Karpas-422 (cell line): Measurements from ENCODE around the gene RIPOR2. TPM values are rescaled to one million over a fixed set of nuclear protein-coding genes. Genes with fewer than 3 reads are reported as not detected.
"Not testable (repeated sequence)": the region's sequence is repeated elsewhere in the genome, so short reads cannot be mapped to it uniquely, and the experiment has no call there.

Experiments used
- DNase-seq: peaks from one replicate; pipeline ENCODE4 v3.0.0-alpha.2; 2015
- H2AFZ ChIP-seq: fragments of 200-600 bp; sonication (generic); 2 replicates; pipeline ENCODE4 v1.6.1; 2014; ENCODE audit warnings: antibody characterized with exemption, low read length, mixed read lengths
- H3K27ac ChIP-seq: fragments of 200-600 bp; sonication (generic); 2 replicates; pipeline ENCODE4 v1.5.1; 2014; ENCODE audit warnings: mild to moderate bottlenecking, low read length, moderate library complexity
- H3K27me3 ChIP-seq: fragments of 200-600 bp; sonication (generic); 2 replicates; pipeline ENCODE4 v1.6.1; 2014; ENCODE audit warnings: low read length, mixed read lengths
- H3K36me3 ChIP-seq: fragments of 200-600 bp; sonication (generic); 2 replicates; pipeline ENCODE4 v1.6.1; 2014; ENCODE audit warnings: low read length, mixed read lengths; ENCODE audit not compliant: insufficient read depth
- H3K4me1 ChIP-seq: fragments of 200-600 bp; sonication (generic); 2 replicates; pipeline ENCODE4 v1.6.1; 2014; ENCODE audit warnings: mild to moderate bottlenecking, low read length, mixed read lengths
- H3K4me2 ChIP-seq: fragments of 200-600 bp; sonication (generic); 2 replicates; pipeline ENCODE4 v1.6.1; 2014; ENCODE audit warnings: low read length, low read depth, mild to moderate bottlenecking; ENCODE audit not compliant: poor library complexity, severe bottlenecking
- H3K4me3 ChIP-seq: fragments of 200-600 bp; sonication (generic); 2 replicates; pipeline ENCODE4 v1.5.1; 2014; ENCODE audit warnings: mild to moderate bottlenecking, antibody characterized with exemption, low read length, mixed read lengths
- H3K79me2 ChIP-seq: fragments of 200-600 bp; sonication (generic); 2 replicates; pipeline ENCODE4 v1.6.1; 2014; ENCODE audit warnings: mild to moderate bottlenecking, low read length, mixed read lengths
- H3K9ac ChIP-seq: fragments of 200-600 bp; sonication (generic); 2 replicates; pipeline ENCODE4 v1.6.0; 2014; ENCODE audit warnings: low read length
- H3K9me2 ChIP-seq: fragments of 200-600 bp; sonication (generic), shearing (Covaris generic); replicated peaks from 2 replicates; pipeline ENCODE4 v1.6.0; 2014; ENCODE audit warnings: mild to moderate bottlenecking, low read length, moderate library complexity; ENCODE audit not compliant: insufficient read depth
- H3K9me3 ChIP-seq: fragments of 300-700, 200-600 bp; sonication (generic); 2 replicates; pipeline ENCODE4 v1.6.1; 2014; ENCODE audit warnings: low read length, mixed read lengths
- H4K20me1 ChIP-seq: fragments of 200-600 bp; sonication (generic); 2 replicates; pipeline ENCODE4 v1.6.1; 2014; ENCODE audit warnings: mild to moderate bottlenecking, antibody characterized with exemption, low read length, low read depth; ENCODE audit not compliant: insufficient read depth
- total RNA-seq: library from RNA; depleted of rRNA; stranded (reverse); fragments of >200 nt; shearing (Covaris generic); gene quantifications from 2 replicates; pipeline ENCODE4 v1.2.3, GENCODE V29; 2014; ENCODE audit warnings: low replicate concordance

Gene RIPOR2
- total RNA-seq, 1 experiment from 2014 or later: 72.1 TPM

DNA sequence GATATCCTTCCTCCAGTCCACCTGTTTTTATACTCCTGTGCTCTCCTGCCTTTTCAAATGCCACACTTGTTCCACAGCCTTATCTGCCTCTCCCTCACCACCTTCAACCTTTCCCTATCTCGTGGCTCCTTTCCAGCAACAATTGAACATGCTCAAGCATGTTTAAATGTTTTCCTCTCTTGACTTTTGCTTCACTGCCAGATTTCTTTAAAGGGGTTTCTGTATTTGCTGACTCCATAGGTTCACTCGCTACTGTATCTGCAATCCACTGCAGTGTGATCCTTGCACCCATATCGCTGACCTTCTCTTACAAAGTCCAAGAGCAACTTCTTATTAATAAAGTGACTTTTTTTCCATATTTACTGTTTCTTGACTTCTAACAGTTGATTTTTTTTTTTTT is 172.2 kb downstream of the RIPOR2 start:
- no peaks in the 10 kb centered on the region for H3K79me2 ChIP-seq
- no peaks in the 10 kb centered on the region for H3K9me2 ChIP-seq
- H3K27ac ChIP-seq: no peak overlapping the region
- H3K4me1 ChIP-seq: peaks cover 5% of the 10 kb centered on the region
- H3K4me3 ChIP-seq: no peak overlapping the region
- no peak overlapping the region for H3K9ac ChIP-seq
- H3K4me2 ChIP-seq: no peak overlapping the region
- no peaks in the 10 kb centered on the region for H4K20me1 ChIP-seq
- no peak for DNase-seq
- no peaks in the 10 kb centered on the region for H3K9me3 ChIP-seq
- H3K27me3 ChIP-seq: no peaks in the 10 kb centered on the region
- H2AFZ ChIP-seq: no peak overlapping the region
- no peaks in the 10 kb centered on the region for H3K36me3 ChIP-seq

GRCh38 chr6:24761851-24762250 is 173.9 kb downstream of the RIPOR2 start:
- H3K9ac ChIP-seq: no peak overlapping the region
- no peak overlapping the region for H3K4me2 ChIP-seq
- peak; percentile 47 for DNase-seq
- no peaks in the 10 kb centered on the region for H3K9me2 ChIP-seq
- H3K4me1 ChIP-seq: peaks cover 4% of the 10 kb centered on the region
- H3K79me2 ChIP-seq: no peaks in the 10 kb centered on the region
- H3K9me3 ChIP-seq: no peaks in the 10 kb centered on the region
- H3K36me3 ChIP-seq: no peaks in the 10 kb centered on the region
- H2AFZ ChIP-seq: peak overlapping the region; percentile 86; the same call in 1 of the 2 replicates
- H3K27me3 ChIP-seq: no peaks in the 10 kb centered on the region
- no peaks in the 10 kb centered on the region for H4K20me1 ChIP-seq
- no peak overlapping the region for H3K27ac ChIP-seq
- H3K4me3 ChIP-seq: no peak overlapping the region

GRCh38 chr6:24761193-24761835 is 174.4 kb downstream of the RIPOR2 start:
- peak; percentile 76 for DNase-seq
- no peak overlapping the region for H3K4me3 ChIP-seq
- no peak overlapping the region for H3K4me2 ChIP-seq
- peaks cover 3% of the 10 kb centered on the region; the same call in 1 of the 2 replicates for H3K4me1 ChIP-seq
- H3K27me3 ChIP-seq: no peaks in the 10 kb centered on the region
- peak overlapping the region; percentile 86; the same call in 1 of the 2 replicates for H2AFZ ChIP-seq
- no peaks in the 10 kb centered on the region for H3K9me3 ChIP-seq
- H3K79me2 ChIP-seq: no peaks in the 10 kb centered on the region
- no peak overlapping the region for H3K27ac ChIP-seq
- H3K36me3 ChIP-seq: no peaks in the 10 kb centered on the region
- no peaks in the 10 kb centered on the region for H3K9me2 ChIP-seq
- no peak overlapping the region for H3K9ac ChIP-seq
- H4K20me1 ChIP-seq: no peaks in the 10 kb centered on the region

GRCh38 chr6:24760210-24760609 is 175.6 kb downstream of the RIPOR2 start:
- peaks cover 3% of the 10 kb centered on the region; the same call in 1 of the 2 replicates for H3K4me1 ChIP-seq
- no peaks in the 10 kb centered on the region for H3K27me3 ChIP-seq
- H2AFZ ChIP-seq: no peak overlapping the region
- H3K9me3 ChIP-seq: no peaks in the 10 kb centered on the region
- no peak for DNase-seq
- H3K9ac ChIP-seq: no peak overlapping the region
- no peaks in the 10 kb centered on the region for H3K79me2 ChIP-seq
- H3K36me3 ChIP-seq: no peaks in the 10 kb centered on the region
- no peaks in the 10 kb centered on the region for H4K20me1 ChIP-seq
- H3K27ac ChIP-seq: no peak overlapping the region
- no peak overlapping the region for H3K4me3 ChIP-seq
- no peaks in the 10 kb centered on the region for H3K9me2 ChIP-seq
- no peak overlapping the region for H3K4me2 ChIP-seq

GRCh38 chr6:24759718-24760117 is 176.0 kb downstream of the RIPOR2 start:
- Histone ChIP-seq H3K27me3 (no peaks in the 10 kb centered on the region), H3K27ac (no peak overlapping the region), H3K4me2 (no peak overlapping the region), H3K9ac (no peak overlapping the region), H3K36me3 (no peaks in the 10 kb centered on the region), H3K4me3 (no peak overlapping the region), H3K79me2 (no peaks in the 10 kb centered on the region), H3K9me3 (no peaks in the 10 kb centered on the region), H3K9me2 (no peaks in the 10 kb centered on the region), H4K20me1 (no peaks in the 10 kb centered on the region), H2AFZ (no peak overlapping the region), H3K4me1 (peaks cover 3% of the 10 kb centered on the region; the same call in 1 of the 2 replicates)
- no peak for DNase-seq

DNA sequence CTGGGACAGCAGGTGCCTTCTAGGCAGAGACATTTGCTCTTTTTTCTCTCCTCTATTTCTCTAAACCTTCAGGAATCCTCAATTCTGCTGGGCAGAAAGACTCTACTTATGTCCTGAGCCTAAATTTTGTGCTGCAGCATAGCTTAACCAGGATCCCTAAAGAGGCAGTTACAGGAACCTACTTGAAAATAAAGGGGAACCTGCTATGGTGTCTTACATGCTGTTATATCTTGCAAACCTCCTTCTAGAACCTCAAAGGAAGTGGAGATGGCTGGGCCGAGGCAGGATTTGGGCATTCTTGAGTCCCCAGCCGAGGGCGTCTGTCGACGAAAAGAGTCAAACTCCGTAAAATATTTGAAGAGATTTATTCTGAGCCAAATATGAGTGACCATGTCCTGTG is 178.1 kb downstream of the RIPOR2 start:
- no peak overlapping the region for H3K4me2 ChIP-seq
- peaks cover 7% of the 10 kb centered on the region; the same call in 1 of the 2 replicates for H3K9me3 ChIP-seq
- H3K9me2 ChIP-seq: no peaks in the 10 kb centered on the region
- no peak overlapping the region for H3K27ac ChIP-seq
- H3K4me3 ChIP-seq: no peak overlapping the region
- 0 out of 2 replicates have a peak, but pooled peaks cover 5% of the 10 kb centered on the region for H3K36me3 ChIP-seq
- no peak overlapping the region for H3K9ac ChIP-seq
- peaks cover 4% of the 10 kb centered on the region; the same call in 1 of the 2 replicates for H3K27me3 ChIP-seq
- no peaks in the 10 kb centered on the region for H4K20me1 ChIP-seq
- no peak for DNase-seq
- H3K4me1 ChIP-seq: peaks cover 3% of the 10 kb centered on the region; the same call in 1 of the 2 replicates
- H2AFZ ChIP-seq: no peak overlapping the region
- no peaks in the 10 kb centered on the region for H3K79me2 ChIP-seq

- no peaks in the 10 kb centered on the region for H3K9me2 ChIP-seq
- H3K9me3 ChIP-seq: peaks cover 7% of the 10 kb centered on the region; the same call in 1 of the 2 replicates
- H3K9ac ChIP-seq: no peak overlapping the region
- no peak for DNase-seq
- H3K27me3 ChIP-seq: peaks cover 4% of the 10 kb centered on the region; the same call in 1 of the 2 replicates
- no peak overlapping the region for H2AFZ ChIP-seq
- no peaks in the 10 kb centered on the region for H4K20me1 ChIP-seq
- 0 out of 2 replicates have a peak, but pooled peaks cover 5% of the 10 kb centered on the region for H3K36me3 ChIP-seq
- H3K27ac ChIP-seq: no peak overlapping the region
- H3K4me2 ChIP-seq: no peak overlapping the region
- no peak overlapping the region for H3K4me3 ChIP-seq
- H3K4me1 ChIP-seq: no peaks in the 10 kb centered on the region
- no peaks in the 10 kb centered on the region for H3K79me2 ChIP-seq
These were observed 180.5 kb downstream of the RIPOR2 start for GRCh38 chr6:24755279-24755678.

- H3K9me3 ChIP-seq: not testable (repeated sequence)
These were observed 181.4 kb downstream of the RIPOR2 start for GRCh38 chr6:24754378-24754777.

More at GRCh38 chr6:24754378-24754777, 181.4 kb downstream of the RIPOR2 start:
- not testable (repeated sequence) for H3K4me2 ChIP-seq, H3K4me1 ChIP-seq, H3K79me2 ChIP-seq, H3K36me3 ChIP-seq, H2AFZ ChIP-seq, H4K20me1 ChIP-seq, H3K9me2 ChIP-seq, H3K27me3 ChIP-seq, H3K9ac ChIP-seq, DNase-seq, H3K4me3 ChIP-seq, H3K27ac ChIP-seq
